ENCODE results near the gene SPATS2L. TPM values are rescaled to one million over a fixed set of nuclear protein-coding genes. Genes with fewer than 3 reads are reported as not detected.

Gene SPATS2L
- total RNA-seq, 4 donors from 2014 or later = 33.4 to 236 (median 159) TPM

DNA sequence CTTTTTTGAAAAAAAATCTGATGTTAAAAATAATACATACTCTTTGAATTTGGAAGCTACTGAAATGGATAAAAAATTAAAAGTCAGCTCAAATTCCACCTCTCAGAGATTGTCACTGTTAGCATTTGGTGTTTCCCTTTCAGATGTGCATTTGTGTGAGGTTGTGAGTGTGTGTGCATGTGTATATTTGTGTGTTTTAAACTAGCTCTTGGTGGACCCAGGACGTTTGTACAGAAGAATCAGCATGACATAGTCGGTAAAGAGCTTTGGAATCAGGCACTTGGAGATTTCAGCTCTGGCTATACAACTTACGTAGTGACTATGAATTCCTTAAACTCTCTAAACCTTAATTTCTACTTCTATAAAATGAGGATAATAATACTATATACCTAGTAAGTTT is 14.5 kb downstream of the SPATS2L start:
- no peak overlapping the region for H3K4me3 ChIP-seq
- in situ Hi-C loops (cut with MboI; ENCODE audit: low pct_ligation_motif_present in 1 of 4, low pct_unique_long_range_greater_than_20kb in 1 of 4, low sequenced_read_pairs in 3 of 4) (loop anchor here in 1 of 4 donors (25.0 kb wide), 3 partner anchors 91 to 541 kb away; partner anchors contain the start of gene CLK1), intact Hi-C loops (cut with DNase I; ENCODE audit: low total_unique reads) (no loop called here)
- H3K27me3 ChIP-seq = no peaks in the 10 kb centered on the region
- peaks cover 0 to 28% (median 2%) of the 10 kb centered on the region in 4 donors for H3K4me1 ChIP-seq
- TF ChIP-seq, protein P1, sequence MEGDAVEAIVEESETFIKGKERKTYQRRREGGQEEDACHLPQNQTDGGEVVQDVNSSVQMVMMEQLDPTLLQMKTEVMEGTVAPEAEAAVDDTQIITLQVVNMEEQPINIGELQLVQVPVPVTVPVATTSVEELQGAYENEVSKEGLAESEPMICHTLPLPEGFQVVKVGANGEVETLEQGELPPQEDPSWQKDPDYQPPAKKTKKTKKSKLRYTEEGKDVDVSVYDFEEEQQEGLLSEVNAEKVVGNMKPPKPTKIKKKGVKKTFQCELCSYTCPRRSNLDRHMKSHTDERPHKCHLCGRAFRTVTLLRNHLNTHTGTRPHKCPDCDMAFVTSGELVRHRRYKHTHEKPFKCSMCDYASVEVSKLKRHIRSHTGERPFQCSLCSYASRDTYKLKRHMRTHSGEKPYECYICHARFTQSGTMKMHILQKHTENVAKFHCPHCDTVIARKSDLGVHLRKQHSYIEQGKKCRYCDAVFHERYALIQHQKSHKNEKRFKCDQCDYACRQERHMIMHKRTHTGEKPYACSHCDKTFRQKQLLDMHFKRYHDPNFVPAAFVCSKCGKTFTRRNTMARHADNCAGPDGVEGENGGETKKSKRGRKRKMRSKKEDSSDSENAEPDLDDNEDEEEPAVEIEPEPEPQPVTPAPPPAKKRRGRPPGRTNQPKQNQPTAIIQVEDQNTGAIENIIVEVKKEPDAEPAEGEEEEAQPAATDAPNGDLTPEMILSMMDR (IDR thresholded peaks at IDR 0.05) = no peak
- TF ChIP-seq POLR2AphosphoS5 (IDR thresholded peaks at IDR 0.05) (no peak), POLR2A (IDR thresholded peaks at IDR 0.05) (no peak), EP300 (IDR thresholded peaks at IDR 0.05; ENCODE audit: low read depth) (no peak)
- no peaks in the 10 kb centered on the region for H3K36me3 ChIP-seq
- DNase-seq = no peak
- 73 to 76% methylated on average over 3 of the region's 3 CpGs for WGBS, 2 donors (ENCODE audit: low coverage in 1 of 2)
- no peaks in the 10 kb centered on the region for H3K9me3 ChIP-seq
- H3K27ac ChIP-seq = no peak overlapping the region

DNA sequence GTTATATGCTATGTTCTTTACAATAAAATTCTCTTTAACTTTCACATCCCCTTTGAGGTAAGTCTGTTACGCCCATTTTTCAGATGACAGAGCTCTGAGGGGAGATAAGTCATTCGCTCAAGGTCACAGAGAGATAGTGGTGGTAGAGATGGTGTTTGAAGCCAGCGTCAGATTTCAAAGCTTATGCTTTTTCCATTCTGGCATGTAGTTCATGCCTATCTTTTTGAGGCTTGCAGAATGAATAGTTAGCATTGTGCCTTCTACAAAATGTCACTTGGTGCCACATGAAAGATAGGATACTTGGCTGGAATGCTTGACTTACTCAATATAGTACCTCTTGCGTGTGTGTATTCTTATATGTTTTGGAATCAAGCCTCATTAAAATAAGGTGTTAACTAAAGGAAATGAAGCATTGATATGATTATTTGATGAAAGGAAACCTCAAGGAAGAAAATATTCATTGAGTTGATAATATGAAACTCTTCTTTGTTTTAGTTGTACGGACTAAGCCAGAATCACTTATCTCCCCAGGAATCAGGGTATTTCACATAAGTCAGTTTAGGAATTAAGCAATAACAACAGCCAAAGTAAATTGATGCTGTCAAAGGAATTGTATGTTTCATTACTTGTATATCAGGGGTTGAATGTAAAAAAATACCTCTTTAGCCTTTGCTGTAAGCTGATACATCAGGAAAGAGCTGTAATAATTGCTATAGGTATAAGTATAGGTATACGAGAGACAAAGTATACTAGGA is 15.5 kb downstream of the SPATS2L start:
- TF ChIP-seq EP300 (IDR thresholded peaks at IDR 0.05; ENCODE audit: low read depth) = no peak
- TF ChIP-seq POLR2A (IDR thresholded peaks at IDR 0.05) = no peak
- TF ChIP-seq POLR2AphosphoS5 (IDR thresholded peaks at IDR 0.05) = no peak
- TF ChIP-seq, protein P1 (IDR thresholded peaks at IDR 0.05) = no peak
- no peak for DNase-seq
- H3K4me1 ChIP-seq = peaks cover 0 to 18% (median 2%) of the 10 kb centered on the region in 4 donors
- no peaks in the 10 kb centered on the region for H3K36me3 ChIP-seq
- H3K9me3 ChIP-seq = no peaks in the 10 kb centered on the region
- WGBS, 2 donors (ENCODE audit: low coverage in 1 of 2) = 73 to 83% methylated on average over 6 of the region's 6 CpGs
- no peak overlapping the region for H3K27ac ChIP-seq
- no peaks in the 10 kb centered on the region for H3K27me3 ChIP-seq
- intact Hi-C loops (cut with DNase I; ENCODE audit: low total_unique reads) (no loop called here), in situ Hi-C loops (cut with MboI; ENCODE audit: low pct_ligation_motif_present in 1 of 4, low pct_unique_long_range_greater_than_20kb in 1 of 4, low sequenced_read_pairs in 3 of 4) (loop anchor here in 1 of 4 donors (25.0 kb wide), 3 partner anchors 90 to 540 kb away; partner anchors contain the start of gene CLK1)
- no peak overlapping the region for H3K4me3 ChIP-seq

- in situ Hi-C loops (cut with MboI; ENCODE audit: low pct_ligation_motif_present in 1 of 4, low pct_unique_long_range_greater_than_20kb in 1 of 4, low sequenced_read_pairs in 3 of 4) = loop anchor here in 1 of 4 donors (25.0 kb wide), 3 partner anchors 90 to 540 kb away; partner anchors contain the start of gene CLK1
- Histone ChIP-seq H3K36me3 (no peaks in the 10 kb centered on the region), H3K27me3 (no peaks in the 10 kb centered on the region), H3K27ac (no peak overlapping the region), H3K4me1 (peaks cover 0 to 12% (median under 1%) of the 10 kb centered on the region in 4 donors), H3K9me3 (no peaks in the 10 kb centered on the region), H3K4me3 (no peak overlapping the region)
- intact Hi-C loops (cut with DNase I; ENCODE audit: low total_unique reads) = no loop called here
- TF ChIP-seq EP300 (IDR thresholded peaks at IDR 0.05; ENCODE audit: low read depth) = no peak
- TF ChIP-seq, protein P1 (IDR thresholded peaks at IDR 0.05) = no peak
- TF ChIP-seq POLR2AphosphoS5 (IDR thresholded peaks at IDR 0.05) = no peak
- no peak for TF ChIP-seq POLR2A (IDR thresholded peaks at IDR 0.05)
- no peak for DNase-seq
- 60 to 80% methylated on average over 1 of the region's 1 CpG for WGBS, 2 donors (ENCODE audit: low coverage in 1 of 2)
Observed at GRCh38 chr2:200322607-200323006, 16.1 kb downstream of the SPATS2L start.

DNA sequence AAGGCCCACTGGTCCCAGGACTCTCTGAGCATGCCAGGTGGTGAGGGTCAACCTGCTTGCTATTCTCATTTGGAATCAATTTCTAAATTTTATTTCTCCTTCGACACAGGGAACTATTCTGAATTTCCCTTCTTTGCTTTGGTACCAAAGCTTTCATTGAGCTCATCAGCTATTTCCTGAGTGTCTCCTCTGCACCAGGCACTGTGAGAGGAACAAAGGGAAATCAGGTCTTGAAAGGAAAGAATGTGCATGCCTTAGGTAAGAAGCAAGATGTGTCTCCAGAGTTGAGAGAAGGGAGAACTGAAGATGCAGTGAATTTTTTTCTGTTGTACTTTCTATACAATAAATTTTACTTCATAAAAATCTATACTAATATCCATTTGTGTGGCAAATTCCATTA is 17.9 kb downstream of the SPATS2L start:
- H3K36me3 ChIP-seq = no peaks in the 10 kb centered on the region
- no peak overlapping the region for H3K27ac ChIP-seq
- in situ Hi-C loops (cut with MboI; ENCODE audit: low pct_ligation_motif_present in 1 of 4, low pct_unique_long_range_greater_than_20kb in 1 of 4, low sequenced_read_pairs in 3 of 4) (loop anchor here in 1 of 4 donors (25.0 kb wide), 3 partner anchors 88 to 538 kb away; partner anchors contain the start of gene CLK1), intact Hi-C loops (cut with DNase I; ENCODE audit: low total_unique reads) (no loop called here)
- H3K27me3 ChIP-seq = no peaks in the 10 kb centered on the region
- TF ChIP-seq EP300 (IDR thresholded peaks at IDR 0.05; ENCODE audit: low read depth) = no peak
- no peak for TF ChIP-seq POLR2A (IDR thresholded peaks at IDR 0.05)
- no peak for TF ChIP-seq POLR2AphosphoS5 (IDR thresholded peaks at IDR 0.05)
- TF ChIP-seq, protein P1 (IDR thresholded peaks at IDR 0.05) = no peak
- peaks cover 0 to 9% (median 0%) of the 10 kb centered on the region in 4 donors for H3K4me1 ChIP-seq
- no peak for DNase-seq
- WGBS, 2 donors (ENCODE audit: low coverage in 1 of 2) = 83 to 87% methylated on average over 1 of the region's 1 CpG
- H3K4me3 ChIP-seq = no peak overlapping the region
- H3K9me3 ChIP-seq = no peaks in the 10 kb centered on the region
